Hepatocyte (in vitro differentiated cells): Measurements from ENCODE around the gene FZR1.

ENCODE experiments used
- CTCF ChIP-seq: fragments of 200-600 bp; sonication (generic); IDR thresholded peaks from 2 replicates; pipeline ENCODE4 v1.5.1; 2016; ENCODE audit warnings: antibody characterized with exemption, mild to moderate bottlenecking; ENCODE audit not compliant: poor library complexity
- EZH2 ChIP-seq: fragments of 200-600 bp; sonication (generic); IDR thresholded peaks from 2 replicates; pipeline ENCODE4 v1.6.1; 2016; ENCODE audit warnings: antibody characterized with exemption, mild to moderate bottlenecking, borderline replicate concordance

- TF ChIP-seq CTCF (no peak), EZH2 (no peak)
Measured at GRCh38 chr19:3576696-3577443, 70.8 kb downstream of the FZR1 start.
